ENCODE measurements around the gene CATSPERE.
"Not testable (repeated sequence)": the region's sequence is repeated elsewhere in the genome, so short reads cannot be mapped to it uniquely, and the experiment has no call there.

Gene CATSPERE

GRCh38 chr1:244664353-244664752, 203.3 kb downstream of the CATSPERE start:
- no peak for DNase-seq (ENCODE audit: low read depth)

DNA sequence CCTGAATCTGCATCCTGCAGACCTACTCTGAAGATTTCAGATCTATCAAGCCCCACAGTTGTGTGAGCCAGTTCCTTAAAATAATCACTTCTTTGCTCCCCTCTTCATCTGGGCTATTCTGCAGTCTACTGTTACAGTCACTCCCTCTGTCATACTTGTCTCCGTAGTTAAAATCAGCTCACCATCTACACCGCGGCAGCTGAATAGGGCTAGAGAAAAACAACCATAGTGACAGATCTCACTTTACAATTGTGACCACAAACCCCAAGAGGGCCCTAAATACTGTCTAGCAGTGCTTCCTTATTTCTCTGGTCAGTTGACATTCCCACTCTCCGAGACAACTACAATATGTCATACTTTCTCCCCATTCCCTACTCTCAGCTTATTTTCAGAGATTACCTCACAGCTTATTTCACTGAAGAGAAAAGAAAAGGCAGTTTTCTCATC, 204.7 kb downstream of the CATSPERE start:
- DNase-seq (ENCODE audit: low read depth) = no peak

GRCh38 chr1:244666672-244667418, 205.8 kb downstream of the CATSPERE start:
- DNase-seq (ENCODE audit: low read depth) = not testable (repeated sequence)

GRCh38 chr1:244667797-244668196, 206.7 kb downstream of the CATSPERE start:
- DNase-seq (ENCODE audit: low read depth) = no peak

DNA sequence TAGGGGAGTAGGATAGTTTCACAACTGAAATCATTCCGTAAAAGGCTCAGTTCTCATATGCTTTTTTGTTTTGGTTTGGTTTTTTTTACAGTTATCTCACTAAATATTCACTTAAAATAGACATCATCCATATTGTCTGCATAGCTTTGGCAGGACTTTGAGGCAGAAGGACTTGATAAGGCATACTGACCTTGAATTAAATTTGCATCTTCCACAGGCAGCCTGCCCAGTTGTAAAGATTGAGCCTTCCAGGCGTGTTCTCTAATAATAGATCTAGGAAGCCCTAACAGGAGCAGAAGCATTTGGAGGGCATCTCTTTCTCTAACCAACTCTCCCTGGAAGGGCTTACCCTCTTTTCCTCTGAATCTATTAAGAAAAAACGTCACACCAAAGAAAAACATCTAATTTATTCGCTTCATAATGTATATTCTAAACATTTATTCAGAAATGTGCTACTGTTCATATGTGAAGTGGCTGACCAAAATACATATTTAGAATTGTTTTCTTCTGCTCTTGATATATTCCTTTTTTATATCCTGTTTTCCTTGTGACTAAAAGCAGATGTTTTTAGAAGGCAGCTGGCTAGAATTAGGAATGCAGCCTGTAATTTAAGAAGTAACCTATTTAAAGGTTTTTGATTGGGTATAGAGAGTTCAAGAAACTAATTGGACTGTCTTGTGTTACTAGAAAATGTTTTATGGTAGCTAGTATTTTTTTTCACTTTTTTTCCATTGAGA, 212.0 kb downstream of the CATSPERE start:
- DNase-seq (ENCODE audit: low read depth) = no peak

DNA sequence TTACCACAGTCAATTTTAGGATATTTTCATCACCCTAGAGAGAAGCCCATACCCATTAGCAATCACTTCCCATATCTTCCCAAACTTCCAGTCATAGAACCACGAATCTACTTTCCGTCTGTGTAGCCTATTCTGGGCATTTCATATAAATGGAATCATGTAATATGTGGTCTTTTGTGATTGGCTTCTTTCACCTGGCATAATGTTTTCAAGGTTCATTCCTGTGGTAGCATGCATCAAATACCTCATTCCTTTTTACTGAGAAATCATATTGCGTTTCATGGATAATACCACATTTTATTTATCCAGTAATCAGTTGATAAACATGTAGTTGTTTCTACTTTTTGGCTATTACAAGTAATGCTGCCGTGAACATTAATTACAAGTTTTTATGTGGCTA, 213.4 kb downstream of the CATSPERE start:
- DNase-seq (ENCODE audit: low read depth) = no peak

GRCh38 chr1:244675167-244675566, 214.1 kb downstream of the CATSPERE start:
- no peak for DNase-seq (ENCODE audit: low read depth)

- DNase-seq (ENCODE audit: low read depth) = no peak
These were observed 217.6 kb downstream of the CATSPERE start for GRCh38 chr1:244678697-244679096.

GRCh38 chr1:244680667-244681066, 219.6 kb downstream of the CATSPERE start:
- DNase-seq (ENCODE audit: low read depth) = no peak

DNA sequence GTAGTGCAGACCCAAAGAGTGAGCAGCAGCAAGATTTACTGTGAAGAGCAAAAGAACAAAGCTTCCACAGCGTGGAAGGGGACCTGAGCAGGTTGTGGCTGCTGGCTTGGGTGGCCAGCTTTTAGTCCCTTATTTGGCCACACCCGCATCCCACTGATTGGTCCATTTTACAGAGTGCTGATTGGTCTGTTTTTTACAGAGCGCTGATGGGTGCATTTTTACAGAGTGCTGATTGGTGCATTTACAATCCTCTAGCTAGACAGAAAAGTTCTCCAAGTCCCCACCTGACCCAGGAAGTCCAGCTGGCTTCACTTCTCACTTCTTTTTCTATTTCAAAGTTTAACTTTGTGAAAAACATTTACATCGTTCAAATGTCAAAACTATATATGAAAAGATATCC, 221.0 kb downstream of the CATSPERE start:
- not testable (repeated sequence) for DNase-seq (ENCODE audit: low read depth)

Measured in GM04503 (cell line).